SK-N-SH treated with all-trans-retinoic acid at 6 μM for 48 hours (cell line): Measurements from ENCODE around the gene CRAMP1.

Experiments used
- ATAC-seq: fragments of 200-7000 bp; cut with Tn5 transposase; 3 replicates; pipeline ENCODE4 v1.9.1; 2020; ENCODE audit warnings: mild to moderate bottlenecking, moderate library complexity
- ARNTL ChIP-seq: fragments of 450-650 bp; formaldehyde crosslinking; IDR thresholded peaks from 2 replicates; pipeline ENCODE4 v1.5.0; 2020; ENCODE audit warnings: low read depth, mild to moderate bottlenecking, moderate library complexity, borderline replicate concordance
- BACH2 ChIP-seq: fragments of 250-450 bp; sonication (Bioruptor Pico); IDR thresholded peaks from 2 replicates; pipeline ENCODE4 v1.9.0; 2021; ENCODE audit warnings: mild to moderate bottlenecking, borderline replicate concordance
- CSDC2 ChIP-seq: fragments of 250-450 bp; sonication (Bioruptor Pico); IDR thresholded peaks from 2 replicates; pipeline ENCODE4 v1.5.0; 2020; ENCODE audit warnings: mild to moderate bottlenecking, moderate library complexity
- ESRRG ChIP-seq: fragments of 250-450 bp; sonication (Bioruptor Pico); IDR thresholded peaks from 2 replicates; pipeline ENCODE4 v1.6.1; 2021; ENCODE audit warnings: mild to moderate bottlenecking
- GLIS3 ChIP-seq: fragments of 250-450 bp; sonication (Bioruptor Pico); IDR thresholded peaks from 2 replicates; pipeline ENCODE4 v1.5.0; 2020; ENCODE audit warnings: mild to moderate bottlenecking, moderate library complexity
- ISL1 ChIP-seq: fragments of 250-450 bp; sonication (Bioruptor Pico); IDR thresholded peaks from 2 replicates; pipeline ENCODE4 v2.1.2; 2022; ENCODE audit warnings: mild to moderate bottlenecking, moderate library complexity
- OSR1 ChIP-seq: fragments of 250-450 bp; sonication (Bioruptor Pico); IDR thresholded peaks from 2 replicates; pipeline ENCODE4 v1.8.0; 2022; ENCODE audit warnings: moderate library complexity, mild to moderate bottlenecking, inconsistent platforms
- PPARA ChIP-seq: fragments of 250-450 bp; sonication (Bioruptor Pico); IDR thresholded peaks from 2 replicates; pipeline ENCODE4 v1.5.0; 2020; ENCODE audit warnings: mild to moderate bottlenecking, borderline replicate concordance
- RARB ChIP-seq: fragments of 250-450 bp; sonication (Bioruptor Pico); IDR thresholded peaks from 2 replicates; pipeline ENCODE4 v1.8.0; 2021; ENCODE audit warnings: mild to moderate bottlenecking, moderate library complexity
- SNAI2 ChIP-seq: fragments of 250-450 bp; sonication (Bioruptor Pico); IDR thresholded peaks from 2 replicates; pipeline ENCODE4 v1.5.0; 2020; ENCODE audit warnings: mild to moderate bottlenecking, moderate library complexity
- TCF4 ChIP-seq: fragments of 250-450 bp; sonication (Bioruptor Pico); IDR thresholded peaks from 2 replicates; pipeline ENCODE4 v1.8.0; 2021; ENCODE audit warnings: mild to moderate bottlenecking, moderate library complexity, borderline replicate concordance
- TOX ChIP-seq: fragments of 250-450 bp; sonication (Bioruptor Pico); IDR thresholded peaks from 2 replicates; pipeline ENCODE4 v1.8.0; 2021; ENCODE audit warnings: mild to moderate bottlenecking, moderate library complexity, borderline replicate concordance
- ZC3H10 ChIP-seq: fragments of 250-450 bp; sonication (Bioruptor Pico); IDR thresholded peaks from 2 replicates; pipeline ENCODE4 v1.5.1; 2021; ENCODE audit warnings: mild to moderate bottlenecking, moderate library complexity
- ZFP3 ChIP-seq: fragments of 250-450 bp; sonication (Bioruptor Pico); IDR thresholded peaks from 2 replicates; pipeline ENCODE4 v1.5.0; 2020; ENCODE audit warnings: mild to moderate bottlenecking, moderate library complexity
- ZFP30 ChIP-seq: fragments of 450-650 bp; formaldehyde crosslinking; IDR thresholded peaks from 2 replicates; pipeline ENCODE4 v1.5.0; 2022; ENCODE audit warnings: mild to moderate bottlenecking, moderate library complexity
- ZNF565 ChIP-seq: fragments of 450-650 bp; formaldehyde crosslinking; conservative IDR thresholded peaks from 2 replicates; pipeline ENCODE4 v1.5.0; 2020; ENCODE audit warnings: low read depth, mild to moderate bottlenecking, moderate library complexity
- ZNF70 ChIP-seq: fragments of 450-650 bp; formaldehyde crosslinking; IDR thresholded peaks from 2 replicates; pipeline ENCODE4 v1.5.0; 2020; ENCODE audit warnings: mild to moderate bottlenecking, moderate library complexity
- ZNF8 ChIP-seq: fragments of 450-650 bp; formaldehyde crosslinking; IDR thresholded peaks from 2 replicates; pipeline ENCODE4 v1.5.0; 2020; ENCODE audit warnings: mild to moderate bottlenecking, moderate library complexity
- TF ChIP-seq, protein P1 (sequence below): fragments of 250-450 bp; sonication (Bioruptor Pico); IDR thresholded peaks from 2 replicates; pipeline ENCODE4 v1.5.0; 2020; ENCODE audit warnings: mild to moderate bottlenecking, moderate library complexity
- TF ChIP-seq, protein P2 (sequence below): fragments of 250-450 bp; sonication (Bioruptor Pico); IDR thresholded peaks from 2 replicates; pipeline ENCODE4 v1.5.1; 2020; ENCODE audit warnings: low read depth, mild to moderate bottlenecking, moderate library complexity
- TF ChIP-seq, protein P3 (sequence below): fragments of 250-450 bp; sonication (Bioruptor Pico); IDR thresholded peaks from 2 replicates; pipeline ENCODE4 v1.8.0; 2020; ENCODE audit warnings: mild to moderate bottlenecking, moderate library complexity, borderline replicate concordance
- TF ChIP-seq, protein P4 (sequence below): fragments of 250-450 bp; sonication (Bioruptor Pico); IDR thresholded peaks from 2 replicates; pipeline ENCODE4 v1.5.1; 2021; ENCODE audit warnings: mild to moderate bottlenecking, moderate library complexity

The CRAMP1 gene

DNA sequence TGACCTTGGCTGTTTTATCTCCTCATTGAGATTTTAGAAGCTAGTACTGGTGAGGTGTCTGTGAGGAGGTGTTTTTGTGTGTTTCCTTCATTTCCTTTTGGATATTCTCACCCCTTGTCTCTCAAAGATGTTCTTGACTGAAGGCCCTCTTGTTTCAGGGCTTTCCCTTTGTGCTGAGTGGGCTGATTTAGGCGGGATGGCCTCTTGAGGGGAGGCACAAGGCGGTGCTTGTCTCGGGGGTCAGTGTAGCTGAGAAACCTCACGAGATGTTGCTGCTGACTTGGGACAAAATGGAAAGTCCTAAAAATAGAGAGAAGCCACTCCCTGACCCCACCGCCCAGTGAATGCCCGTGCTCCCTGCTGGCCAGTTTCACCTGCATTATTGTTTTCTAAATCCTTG is 14.2 kb downstream of the CRAMP1 start:
- ATAC-seq, result no peak
- TF ChIP-seq ZFP30 (CRISPR knock-in tag) (no peak), SNAI2 (no peak), CSDC2 (CRISPR knock-in tag) (no peak), BACH2 (CRISPR knock-in tag) (no peak), ZNF565 (no peak), ZC3H10 (CRISPR knock-in tag) (no peak), ZNF8 (no peak), ZNF70 (no peak), GLIS3 (CRISPR knock-in tag) (no peak), TOX (no peak), OSR1 (CRISPR knock-in tag) (no peak), TCF4 (CRISPR knock-in tag) (no peak), PPARA (CRISPR knock-in tag) (no peak)
- TF ChIP-seq, protein P1, sequence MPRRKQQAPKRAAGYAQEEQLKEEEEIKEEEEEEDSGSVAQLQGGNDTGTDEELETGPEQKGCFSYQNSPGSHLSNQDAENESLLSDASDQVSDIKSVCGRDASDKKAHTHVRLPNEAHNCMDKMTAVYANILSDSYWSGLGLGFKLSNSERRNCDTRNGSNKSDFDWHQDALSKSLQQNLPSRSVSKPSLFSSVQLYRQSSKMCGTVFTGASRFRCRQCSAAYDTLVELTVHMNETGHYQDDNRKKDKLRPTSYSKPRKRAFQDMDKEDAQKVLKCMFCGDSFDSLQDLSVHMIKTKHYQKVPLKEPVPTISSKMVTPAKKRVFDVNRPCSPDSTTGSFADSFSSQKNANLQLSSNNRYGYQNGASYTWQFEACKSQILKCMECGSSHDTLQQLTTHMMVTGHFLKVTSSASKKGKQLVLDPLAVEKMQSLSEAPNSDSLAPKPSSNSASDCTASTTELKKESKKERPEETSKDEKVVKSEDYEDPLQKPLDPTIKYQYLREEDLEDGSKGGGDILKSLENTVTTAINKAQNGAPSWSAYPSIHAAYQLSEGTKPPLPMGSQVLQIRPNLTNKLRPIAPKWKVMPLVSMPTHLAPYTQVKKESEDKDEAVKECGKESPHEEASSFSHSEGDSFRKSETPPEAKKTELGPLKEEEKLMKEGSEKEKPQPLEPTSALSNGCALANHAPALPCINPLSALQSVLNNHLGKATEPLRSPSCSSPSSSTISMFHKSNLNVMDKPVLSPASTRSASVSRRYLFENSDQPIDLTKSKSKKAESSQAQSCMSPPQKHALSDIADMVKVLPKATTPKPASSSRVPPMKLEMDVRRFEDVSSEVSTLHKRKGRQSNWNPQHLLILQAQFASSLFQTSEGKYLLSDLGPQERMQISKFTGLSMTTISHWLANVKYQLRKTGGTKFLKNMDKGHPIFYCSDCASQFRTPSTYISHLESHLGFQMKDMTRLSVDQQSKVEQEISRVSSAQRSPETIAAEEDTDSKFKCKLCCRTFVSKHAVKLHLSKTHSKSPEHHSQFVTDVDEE (CRISPR knock-in tag), result no peak
- TF ChIP-seq, protein P2, sequence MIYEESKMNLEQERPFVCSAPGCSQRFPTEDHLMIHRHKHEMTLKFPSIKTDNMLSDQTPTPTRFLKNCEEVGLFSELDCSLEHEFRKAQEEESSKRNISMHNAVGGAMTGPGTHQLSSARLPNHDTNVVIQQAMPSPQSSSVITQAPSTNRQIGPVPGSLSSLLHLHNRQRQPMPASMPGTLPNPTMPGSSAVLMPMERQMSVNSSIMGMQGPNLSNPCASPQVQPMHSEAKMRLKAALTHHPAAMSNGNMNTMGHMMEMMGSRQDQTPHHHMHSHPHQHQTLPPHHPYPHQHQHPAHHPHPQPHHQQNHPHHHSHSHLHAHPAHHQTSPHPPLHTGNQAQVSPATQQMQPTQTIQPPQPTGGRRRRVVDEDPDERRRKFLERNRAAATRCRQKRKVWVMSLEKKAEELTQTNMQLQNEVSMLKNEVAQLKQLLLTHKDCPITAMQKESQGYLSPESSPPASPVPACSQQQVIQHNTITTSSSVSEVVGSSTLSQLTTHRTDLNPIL (CRISPR knock-in tag), result no peak
- TF ChIP-seq, protein P3, sequence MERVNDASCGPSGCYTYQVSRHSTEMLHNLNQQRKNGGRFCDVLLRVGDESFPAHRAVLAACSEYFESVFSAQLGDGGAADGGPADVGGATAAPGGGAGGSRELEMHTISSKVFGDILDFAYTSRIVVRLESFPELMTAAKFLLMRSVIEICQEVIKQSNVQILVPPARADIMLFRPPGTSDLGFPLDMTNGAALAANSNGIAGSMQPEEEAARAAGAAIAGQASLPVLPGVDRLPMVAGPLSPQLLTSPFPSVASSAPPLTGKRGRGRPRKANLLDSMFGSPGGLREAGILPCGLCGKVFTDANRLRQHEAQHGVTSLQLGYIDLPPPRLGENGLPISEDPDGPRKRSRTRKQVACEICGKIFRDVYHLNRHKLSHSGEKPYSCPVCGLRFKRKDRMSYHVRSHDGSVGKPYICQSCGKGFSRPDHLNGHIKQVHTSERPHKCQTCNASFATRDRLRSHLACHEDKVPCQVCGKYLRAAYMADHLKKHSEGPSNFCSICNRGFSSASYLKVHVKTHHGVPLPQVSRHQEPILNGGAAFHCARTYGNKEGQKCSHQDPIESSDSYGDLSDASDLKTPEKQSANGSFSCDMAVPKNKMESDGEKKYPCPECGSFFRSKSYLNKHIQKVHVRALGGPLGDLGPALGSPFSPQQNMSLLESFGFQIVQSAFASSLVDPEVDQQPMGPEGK (CRISPR knock-in tag), result no peak

DNA sequence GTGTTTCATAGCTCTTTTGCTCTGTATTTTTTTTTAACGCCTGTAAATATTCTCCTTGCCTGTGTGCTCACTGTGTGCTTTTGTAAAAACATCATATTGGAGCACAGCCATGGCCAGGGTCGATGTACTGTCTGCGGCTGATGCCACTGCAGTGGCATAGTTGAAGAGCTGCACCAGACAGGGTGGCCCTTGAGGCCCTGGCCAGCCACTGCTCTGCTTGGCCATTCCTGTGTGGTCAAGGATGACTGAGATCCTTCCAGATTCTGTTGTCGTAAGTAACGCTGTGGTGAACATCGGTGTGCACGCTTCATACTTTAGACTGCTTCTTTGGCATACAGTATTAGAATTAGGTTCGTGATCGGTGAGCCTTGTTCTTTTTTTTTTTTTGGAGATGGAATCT is 14.6 kb downstream of the CRAMP1 start:
- TF ChIP-seq RARB (CRISPR knock-in tag), result no peak
- TF ChIP-seq SNAI2, result no peak
- no peak for TF ChIP-seq GLIS3 (CRISPR knock-in tag)
- no peak for TF ChIP-seq ZNF8
- TF ChIP-seq ISL1 (CRISPR knock-in tag), result no peak
- TF ChIP-seq ESRRG (CRISPR knock-in tag), result no peak
- no peak for TF ChIP-seq OSR1 (CRISPR knock-in tag)
- no peak for TF ChIP-seq CSDC2 (CRISPR knock-in tag)
- TF ChIP-seq ZFP30 (CRISPR knock-in tag), result no peak
- TF ChIP-seq TOX, result no peak
- no peak for TF ChIP-seq ZNF565
- TF ChIP-seq, protein P3 (CRISPR knock-in tag), result no peak
- no peak for TF ChIP-seq PPARA (CRISPR knock-in tag)
- TF ChIP-seq TCF4 (CRISPR knock-in tag), result no peak
- TF ChIP-seq ZFP3, result no peak
- no peak for ATAC-seq

DNA sequence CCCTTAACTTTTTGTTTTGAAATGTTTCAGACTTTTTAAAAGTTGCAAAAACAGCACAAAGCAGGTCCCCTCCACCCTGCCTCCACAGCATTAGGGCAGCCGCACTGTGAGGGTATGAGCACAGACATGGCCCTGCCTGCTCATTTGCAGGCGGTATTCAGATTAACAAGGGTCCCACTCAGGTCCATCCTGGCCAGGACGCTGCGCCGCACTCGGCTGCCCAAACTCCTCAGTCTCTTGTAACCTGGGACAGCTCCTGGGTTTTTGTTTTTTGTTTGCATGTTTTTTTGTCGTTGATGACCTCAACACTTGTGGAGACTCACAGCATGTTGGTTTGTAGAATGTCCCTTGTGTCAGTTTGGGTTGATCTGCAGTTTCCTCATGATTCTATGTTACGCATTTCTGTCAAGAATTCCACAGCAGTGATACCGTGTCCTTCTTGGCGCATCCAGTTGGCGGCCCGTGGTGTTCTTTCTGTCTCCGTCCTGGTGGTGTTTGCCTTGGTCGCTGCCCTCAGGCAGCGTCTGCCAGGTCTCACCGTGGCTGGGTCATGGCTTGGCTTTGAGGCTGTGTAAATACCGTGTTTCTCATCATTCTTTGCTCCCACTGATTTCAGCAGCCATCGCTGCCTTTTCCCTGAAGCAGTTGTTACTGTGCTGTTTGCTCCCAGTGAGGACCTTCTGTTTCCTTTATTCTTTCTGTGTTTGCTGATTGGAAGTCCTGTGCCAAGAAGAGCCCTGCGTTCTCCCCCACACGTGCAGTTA is 18.5 kb downstream of the CRAMP1 start:
- ATAC-seq, result no peak
- no peak for TF ChIP-seq CSDC2 (CRISPR knock-in tag)
- TF ChIP-seq OSR1 (CRISPR knock-in tag), result no peak
- no peak for TF ChIP-seq ZFP3
- TF ChIP-seq ZNF70, result no peak
- no peak for TF ChIP-seq TCF4 (CRISPR knock-in tag)
- no peak for TF ChIP-seq BACH2 (CRISPR knock-in tag)
- TF ChIP-seq, protein P4, sequence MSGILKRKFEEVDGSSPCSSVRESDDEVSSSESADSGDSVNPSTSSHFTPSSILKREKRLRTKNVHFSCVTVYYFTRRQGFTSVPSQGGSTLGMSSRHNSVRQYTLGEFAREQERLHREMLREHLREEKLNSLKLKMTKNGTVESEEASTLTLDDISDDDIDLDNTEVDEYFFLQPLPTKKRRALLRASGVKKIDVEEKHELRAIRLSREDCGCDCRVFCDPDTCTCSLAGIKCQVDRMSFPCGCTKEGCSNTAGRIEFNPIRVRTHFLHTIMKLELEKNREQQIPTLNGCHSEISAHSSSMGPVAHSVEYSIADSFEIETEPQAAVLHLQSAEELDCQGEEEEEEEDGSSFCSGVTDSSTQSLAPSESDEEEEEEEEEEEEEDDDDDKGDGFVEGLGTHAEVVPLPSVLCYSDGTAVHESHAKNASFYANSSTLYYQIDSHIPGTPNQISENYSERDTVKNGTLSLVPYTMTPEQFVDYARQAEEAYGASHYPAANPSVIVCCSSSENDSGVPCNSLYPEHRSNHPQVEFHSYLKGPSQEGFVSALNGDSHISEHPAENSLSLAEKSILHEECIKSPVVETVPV (CRISPR knock-in tag), result no peak
- TF ChIP-seq, protein P3 (CRISPR knock-in tag), result no peak
- TF ChIP-seq, protein P2 (CRISPR knock-in tag), result no peak
- TF ChIP-seq ESRRG (CRISPR knock-in tag), result no peak
- no peak for TF ChIP-seq ARNTL (CRISPR knock-in tag)
- TF ChIP-seq GLIS3 (CRISPR knock-in tag), result no peak
- TF ChIP-seq RARB (CRISPR knock-in tag), result no peak
